NCI-H748 (cell line): ENCODE measurements around the gene CCP110.
"Not testable (repeated sequence)": the region's sequence is repeated elsewhere in the genome, so short reads cannot be mapped to it uniquely, and the experiment has no call there.

ENCODE experiments used
- DNase-seq: peaks from one replicate; lab custom pipeline; 2025; ENCODE audit not compliant: unreplicated experiment; lab: John Stamatoyannopoulos, UW

Gene CCP110

DNA sequence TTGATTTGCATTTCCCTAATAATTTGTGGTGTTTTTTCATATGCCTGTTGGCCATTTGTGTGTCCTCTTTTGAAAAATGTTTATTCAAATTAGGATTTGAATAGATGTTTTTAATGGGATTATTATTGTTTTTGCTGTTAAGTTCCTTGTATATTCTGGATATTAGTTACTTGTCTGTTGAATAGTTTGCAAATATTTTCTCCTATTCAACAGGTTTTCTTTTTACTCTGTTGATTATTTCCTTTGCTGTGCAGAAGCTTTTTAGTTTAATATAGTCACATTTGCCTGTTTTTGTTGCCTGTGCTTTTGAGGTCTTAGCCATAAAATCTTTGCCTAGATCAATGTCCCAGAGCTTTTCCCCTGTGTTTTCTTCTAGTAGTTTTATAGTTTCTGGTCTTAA lies 11.4 kb upstream of the CCP110 start:
- no peak for DNase-seq

DNA sequence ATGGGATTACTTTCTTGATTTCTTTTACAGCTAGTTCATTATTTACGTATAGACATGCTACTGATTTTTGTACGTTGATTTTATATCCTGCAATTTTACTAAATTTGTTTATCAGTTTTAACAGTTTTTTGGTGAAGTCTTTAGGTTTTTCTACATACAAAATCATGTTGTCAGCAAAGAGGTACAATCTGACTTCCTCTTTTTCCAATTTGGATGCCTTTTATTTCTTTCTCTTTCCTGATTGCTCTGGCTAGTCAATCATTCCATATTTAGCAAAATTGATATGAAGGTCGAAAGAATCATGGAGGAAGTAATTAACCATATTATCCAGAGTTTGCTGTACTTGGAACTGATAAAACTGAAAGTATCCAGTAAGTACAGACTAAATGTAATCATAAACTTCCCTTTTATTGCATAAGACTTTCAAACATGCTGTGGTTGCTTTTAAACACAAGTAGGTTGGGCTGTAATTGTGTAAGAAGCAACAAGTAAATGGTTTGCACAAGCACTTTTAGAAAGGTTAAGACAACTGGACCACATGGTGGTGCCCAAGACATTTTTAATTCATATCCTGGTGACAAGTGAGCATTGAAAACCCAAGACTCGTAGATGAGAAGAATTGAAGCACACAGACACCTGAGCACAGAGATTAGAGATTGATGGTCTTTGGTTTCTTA lies 10.2 kb upstream of the CCP110 start:
- DNase-seq = no peak

DNA sequence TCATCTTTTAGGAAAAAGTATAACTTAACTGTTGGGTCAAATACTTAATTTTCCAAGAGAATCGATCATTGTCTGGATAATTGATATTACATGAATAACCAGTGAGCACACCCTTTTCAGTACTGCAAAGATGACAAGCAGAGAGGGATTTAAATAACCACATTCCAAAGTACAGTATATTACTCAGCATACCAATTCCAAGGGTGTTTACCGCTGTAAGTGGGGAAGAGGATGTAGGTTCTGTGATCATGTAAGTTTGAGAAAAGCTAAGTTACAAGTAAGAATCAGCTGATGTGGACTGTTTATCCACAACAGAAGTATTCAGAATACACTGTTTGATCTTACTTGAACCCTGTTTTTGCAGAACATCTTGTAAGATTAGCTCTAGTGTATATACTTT lies 8.0 kb upstream of the CCP110 start:
- no peak for DNase-seq

DNA sequence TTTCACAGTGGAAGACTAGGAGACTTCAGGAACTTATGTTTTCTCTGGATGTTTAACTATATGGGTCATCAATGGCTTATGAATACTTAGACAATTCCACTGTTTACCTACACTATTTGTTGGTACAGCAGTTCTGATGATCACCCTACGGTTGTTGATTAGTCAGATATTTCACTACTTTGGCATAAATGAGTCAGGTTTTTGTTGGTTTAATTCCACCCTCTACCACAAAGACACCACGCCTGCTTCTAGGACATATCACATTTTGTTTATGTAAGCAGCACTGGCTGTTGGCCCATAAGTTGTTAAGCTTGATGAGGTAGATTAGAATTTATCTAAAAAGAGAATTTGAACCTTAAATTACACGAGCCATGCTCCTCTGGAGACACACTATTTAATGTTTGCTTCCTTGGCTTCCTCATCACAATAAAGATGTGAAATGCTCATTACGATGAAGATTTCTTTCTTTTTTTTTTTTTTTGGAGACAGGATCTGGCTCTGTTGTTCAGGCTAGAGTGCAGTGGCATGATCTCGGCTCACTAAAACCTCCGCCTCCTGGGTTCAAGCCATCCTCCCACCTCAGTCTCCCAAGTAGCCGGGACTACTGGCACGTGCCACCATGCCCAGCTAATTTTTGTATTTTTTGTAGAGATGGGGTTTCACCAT lies 6.2 kb upstream of the CCP110 start:
- DNase-seq = no peak

DNA sequence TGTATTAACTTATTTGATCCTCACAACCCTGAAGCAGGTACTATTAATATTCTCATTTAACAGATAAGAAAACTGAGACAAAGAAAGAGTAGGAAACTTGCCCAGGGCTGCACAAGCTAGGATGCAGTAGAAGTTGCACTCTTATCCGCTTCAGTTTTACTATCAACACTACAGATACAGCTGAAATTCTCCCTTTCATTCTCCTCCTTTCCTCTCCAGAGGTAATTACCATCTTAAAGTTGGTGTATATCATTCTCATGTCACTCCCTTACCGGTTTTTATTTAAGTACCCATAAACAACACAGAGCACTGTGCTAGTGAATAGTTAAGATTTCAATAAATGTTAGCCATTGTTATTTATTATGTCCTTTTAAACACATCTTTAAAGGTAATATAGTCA lies 5.4 kb upstream of the CCP110 start:
- no peak for DNase-seq

DNA sequence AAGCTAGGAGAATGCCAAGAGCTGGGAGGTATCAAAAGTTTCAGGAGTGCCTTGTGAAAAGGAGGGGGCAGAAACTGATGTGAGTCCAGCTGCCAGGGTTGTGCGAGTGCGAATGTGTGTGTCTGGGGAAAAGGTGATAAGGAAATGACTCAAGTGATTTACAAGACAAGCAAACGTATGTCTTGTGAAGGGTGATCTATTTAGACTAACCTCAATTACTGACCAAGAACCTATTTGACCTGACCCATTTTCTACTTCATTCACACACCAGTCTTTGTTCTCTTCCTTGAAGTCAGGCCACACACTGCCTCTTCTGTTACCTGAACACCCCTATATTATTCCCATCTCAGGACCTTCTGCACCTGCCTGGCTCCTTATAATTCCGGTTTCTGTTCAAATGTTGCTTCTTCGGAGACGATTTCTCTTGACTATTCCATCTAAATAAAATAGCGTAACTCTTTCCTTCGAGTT lies 2.8 kb upstream of the CCP110 start:
- no peak for DNase-seq

DNA sequence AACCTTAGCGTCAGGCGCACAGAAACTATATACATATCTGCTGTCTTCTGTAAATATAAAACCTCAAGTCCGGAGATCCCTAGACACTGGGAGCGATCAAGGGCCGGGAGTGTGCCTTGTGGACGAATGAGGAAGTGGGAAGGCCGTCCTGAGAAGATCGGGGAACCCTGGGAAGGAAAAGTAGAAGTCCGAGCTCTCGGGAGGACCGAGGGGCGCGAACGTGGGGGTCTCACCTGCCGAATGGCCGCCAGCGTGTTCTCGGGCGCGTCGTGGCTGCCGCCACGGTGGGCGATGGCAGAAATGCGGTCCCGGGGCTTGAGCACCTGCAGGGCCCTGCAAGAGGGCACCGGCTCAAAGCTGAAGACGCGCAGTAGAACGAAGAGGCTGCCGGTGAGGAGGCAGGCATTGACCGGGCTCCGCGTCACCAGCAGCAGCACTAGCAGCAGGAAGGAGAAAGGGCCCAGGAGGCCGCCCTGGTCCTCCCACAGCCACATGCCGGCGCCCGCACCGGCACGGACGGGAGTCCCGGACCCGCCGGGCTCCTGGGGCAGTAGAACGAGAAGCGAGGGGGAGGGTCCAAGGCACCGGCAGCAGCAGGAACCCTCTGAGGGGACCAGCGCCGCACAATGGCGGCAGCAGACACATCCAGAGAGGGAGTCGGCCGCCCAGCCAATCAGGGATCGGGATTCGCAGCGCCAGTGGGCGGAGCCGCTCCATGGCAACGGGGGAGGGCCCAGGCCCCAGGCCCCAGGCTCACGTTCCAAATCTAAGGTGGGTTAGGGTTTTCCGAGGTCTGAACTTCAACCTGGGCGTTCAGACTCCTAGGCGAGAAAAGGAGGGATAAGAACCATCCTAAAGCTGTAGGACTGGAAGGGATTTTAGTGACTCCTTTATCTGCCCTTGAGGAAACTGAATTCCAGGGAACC lies 2.0 kb upstream of the CCP110 start, which contains the start of gene GDE1:
TSS of gene GDE1 (minus strand) at position 628 of the 926 bp plus-strand sequence. CDS start at position 494, 134 bp downstream.
- DNase-seq = peak; percentile 93

DNA sequence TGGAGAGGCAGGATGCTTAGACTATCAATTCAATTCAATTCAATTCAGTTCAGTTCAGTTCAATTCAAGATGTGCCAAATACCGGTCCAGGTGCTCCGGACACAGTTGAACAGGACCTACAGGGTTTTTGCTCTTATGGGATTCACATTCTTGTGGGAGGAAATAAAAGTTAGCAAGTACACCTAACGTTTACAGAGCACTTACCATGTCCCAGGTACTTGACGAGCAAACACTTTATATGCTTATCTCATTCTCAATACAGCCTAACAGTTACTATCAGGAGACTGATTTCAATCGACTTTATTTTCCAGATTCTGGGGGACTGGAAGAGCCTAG lies 1.4 kb upstream of the CCP110 start:
- peak; percentile 29 for DNase-seq

DNA sequence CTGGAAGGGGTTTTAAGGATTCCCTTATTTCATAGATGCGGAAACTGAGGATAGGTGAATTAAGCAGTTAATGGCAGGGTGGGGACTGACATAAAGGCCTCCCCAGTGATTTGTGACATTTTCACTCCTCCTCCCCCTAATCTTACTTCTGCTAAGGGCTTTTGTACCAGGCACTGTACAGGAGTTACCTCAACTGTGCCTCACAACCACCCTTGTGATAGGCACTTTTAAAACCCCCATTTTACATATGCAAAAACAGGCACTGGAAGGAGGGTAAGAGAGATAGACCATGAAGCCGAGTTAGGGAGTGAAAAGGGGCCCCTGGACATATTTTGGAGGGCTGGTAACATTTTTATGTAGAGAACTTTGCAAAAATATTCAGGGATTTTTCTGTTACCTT lies 982 bp upstream of the CCP110 start:
- DNase-seq = no peak

DNA sequence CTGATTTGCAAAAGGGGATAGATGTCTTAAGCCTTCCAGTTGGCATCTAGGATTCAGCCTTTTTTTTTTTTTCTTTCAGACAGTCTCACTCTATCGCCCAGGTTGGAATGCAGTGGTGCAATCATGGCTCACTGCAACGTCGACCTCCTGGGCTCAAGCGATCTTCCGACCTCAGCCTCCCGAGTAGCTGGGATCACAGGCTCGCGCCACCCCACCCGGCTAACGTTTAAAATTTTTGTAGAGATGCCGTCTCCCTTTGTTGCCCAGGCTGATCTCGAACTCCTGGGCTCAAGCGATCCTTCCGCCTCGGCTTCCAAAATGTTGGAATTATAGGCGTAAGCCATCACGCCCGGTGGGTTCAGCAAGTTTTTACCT lies 571 bp upstream of the CCP110 start:
- no peak for DNase-seq

DNA sequence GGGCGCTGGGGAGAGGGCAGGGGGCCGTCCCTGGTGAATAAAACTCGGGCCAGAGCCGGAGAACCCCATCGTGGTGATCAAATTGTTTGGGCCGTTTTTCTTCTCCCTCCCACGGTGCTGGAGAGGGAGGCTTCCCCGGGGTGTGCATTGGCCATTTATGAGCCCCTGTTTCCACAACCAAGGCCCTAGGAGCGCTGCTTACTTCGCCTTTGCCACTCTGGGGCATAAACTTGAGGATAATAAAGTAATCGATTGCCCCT lies 544 bp downstream of the CCP110 start:
- peak; percentile 25 for DNase-seq

DNA sequence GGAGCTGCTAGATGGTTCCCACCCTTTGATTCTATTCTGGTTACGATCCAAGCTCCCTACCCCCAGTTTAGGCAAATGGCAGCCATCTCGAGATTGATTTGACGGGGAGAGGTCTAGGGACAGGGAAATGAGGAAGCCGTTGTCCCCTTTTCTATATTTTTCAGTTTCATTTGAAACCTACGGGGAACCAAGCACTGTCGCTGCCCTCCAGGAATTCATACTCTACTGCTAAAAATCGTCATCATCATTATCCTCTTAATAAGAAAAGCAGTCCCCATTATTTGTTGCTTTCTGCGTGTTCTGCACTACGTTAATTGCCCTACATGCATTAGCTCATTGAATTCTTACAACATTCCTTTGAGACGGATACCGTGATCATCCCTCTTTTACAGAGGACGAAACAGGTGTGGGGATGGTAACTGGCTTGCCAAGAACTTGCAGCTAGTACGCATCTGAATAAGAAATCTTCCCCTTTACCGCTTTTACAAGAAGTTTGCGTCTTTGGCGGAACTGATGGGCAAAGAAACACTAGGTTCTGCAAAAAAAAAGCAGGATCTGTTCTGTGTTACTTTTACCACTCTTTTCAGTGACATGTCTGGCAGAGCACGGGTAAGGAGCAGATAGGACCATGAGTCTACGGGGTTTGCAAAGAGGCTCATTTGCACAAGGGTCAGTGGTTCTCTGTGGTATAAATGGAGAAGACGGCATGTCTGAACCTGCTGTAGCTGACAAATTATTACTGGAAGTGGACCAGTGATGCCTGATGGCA lies 1.1 kb downstream of the CCP110 start:
- peak; percentile 28 for DNase-seq

DNA sequence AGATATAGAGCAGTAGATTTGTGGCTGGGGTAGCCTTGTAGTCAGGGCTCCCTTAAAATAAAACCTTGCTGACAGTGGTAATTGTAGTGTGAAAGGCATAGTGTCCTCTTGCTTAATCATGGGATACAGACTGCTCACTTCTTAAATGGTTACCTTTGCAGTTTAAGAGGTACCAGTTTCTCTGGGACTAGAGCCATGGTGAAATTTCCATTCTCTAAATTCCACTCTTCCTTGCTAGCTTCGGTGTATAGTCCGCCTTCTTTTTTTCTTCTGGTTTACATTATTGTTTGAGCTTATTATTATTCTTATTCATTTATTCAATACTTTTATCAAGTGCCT lies 1.6 kb downstream of the CCP110 start:
- DNase-seq = no peak

DNA sequence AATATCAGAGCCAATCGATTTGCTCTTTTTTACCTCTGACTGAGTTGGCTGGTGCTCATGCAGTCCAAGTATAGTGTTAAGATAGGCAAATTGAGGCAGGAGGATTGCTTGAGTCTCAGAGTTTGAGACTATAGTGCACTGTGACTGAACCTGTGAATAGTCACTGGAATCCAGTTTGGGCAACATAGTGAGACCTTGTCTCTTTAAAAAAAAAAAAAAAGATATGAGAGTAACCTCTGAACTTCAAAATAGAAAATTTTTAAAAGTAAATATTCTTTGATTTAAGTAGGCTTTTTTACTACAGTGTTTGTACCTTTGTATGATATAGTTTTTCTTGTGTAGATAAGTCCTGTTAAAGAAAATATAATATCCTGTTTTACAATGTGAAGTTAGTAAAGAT lies 3.4 kb downstream of the CCP110 start:
- DNase-seq = no peak

DNA sequence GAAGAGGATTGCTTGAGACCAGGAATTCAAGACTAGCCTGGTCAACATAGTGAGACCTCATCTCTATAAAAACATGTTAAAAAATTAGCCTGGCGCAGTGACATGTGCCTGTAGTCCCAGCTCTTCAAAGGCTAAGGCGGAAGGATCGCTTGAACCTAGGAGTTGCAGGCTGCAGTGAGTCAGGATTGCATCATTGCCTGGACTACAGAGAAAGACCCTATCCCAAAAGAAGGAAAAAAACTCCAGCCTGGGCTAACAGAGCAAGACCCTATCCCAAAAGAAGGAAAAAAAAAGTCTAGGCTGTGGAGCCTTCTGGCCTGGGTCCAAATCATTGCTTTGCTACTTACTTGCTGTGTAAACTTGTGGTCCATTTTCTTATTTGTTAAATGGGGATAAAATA lies 4.9 kb downstream of the CCP110 start:
- no peak for DNase-seq

DNA sequence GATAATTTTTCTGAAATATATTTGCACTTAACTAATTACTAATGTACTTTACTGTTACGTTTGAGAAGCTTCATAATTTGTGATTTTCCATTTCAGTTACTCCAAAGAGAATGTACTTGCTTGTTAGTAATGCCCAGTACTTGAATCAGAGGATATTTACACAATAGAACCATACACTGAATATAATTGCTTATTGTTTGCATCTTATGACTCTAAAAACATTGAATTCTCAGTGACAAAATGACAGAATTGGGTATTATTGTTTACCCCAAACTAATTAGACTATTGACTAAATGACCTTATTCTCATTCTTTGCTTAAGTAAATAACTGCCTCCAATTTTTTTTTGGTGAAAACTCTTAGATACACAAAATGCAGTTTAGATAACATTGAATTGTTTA lies 8.9 kb downstream of the CCP110 start:
- DNase-seq = no peak

DNA sequence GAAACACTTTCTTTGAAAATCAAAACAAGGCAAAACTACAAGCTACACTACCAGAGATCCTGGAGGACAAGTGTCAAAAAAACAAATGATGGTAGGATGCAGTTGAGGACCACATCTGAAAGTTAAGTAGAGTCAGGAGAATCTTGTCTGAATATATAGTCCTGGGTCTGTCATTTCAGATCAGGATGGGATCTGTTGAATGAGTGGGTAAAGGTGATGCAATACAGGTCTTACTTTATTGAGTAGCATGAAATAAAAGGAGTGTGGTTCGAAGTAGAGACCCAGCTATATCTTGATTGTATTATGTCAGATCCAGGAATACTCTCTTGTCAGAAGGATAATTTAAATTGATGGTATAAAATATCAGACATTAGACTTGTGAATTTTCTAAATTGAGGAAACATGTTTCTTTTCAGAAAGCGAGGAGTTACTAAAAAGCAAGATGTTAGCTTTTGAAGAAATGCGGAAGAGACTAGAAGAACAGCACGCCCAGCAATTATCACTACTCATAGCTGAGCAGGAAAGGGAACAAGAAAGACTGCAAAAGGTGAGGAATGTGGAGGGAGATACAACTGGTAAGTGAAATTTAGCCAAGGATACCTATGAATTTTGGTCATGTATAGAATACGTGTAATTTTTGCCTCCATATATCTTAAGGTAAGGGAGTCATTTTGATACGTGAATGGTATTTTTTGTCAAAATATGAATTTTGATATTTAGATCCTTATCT lies 16.7 kb downstream of the CCP110 start:
- no peak for DNase-seq

DNA sequence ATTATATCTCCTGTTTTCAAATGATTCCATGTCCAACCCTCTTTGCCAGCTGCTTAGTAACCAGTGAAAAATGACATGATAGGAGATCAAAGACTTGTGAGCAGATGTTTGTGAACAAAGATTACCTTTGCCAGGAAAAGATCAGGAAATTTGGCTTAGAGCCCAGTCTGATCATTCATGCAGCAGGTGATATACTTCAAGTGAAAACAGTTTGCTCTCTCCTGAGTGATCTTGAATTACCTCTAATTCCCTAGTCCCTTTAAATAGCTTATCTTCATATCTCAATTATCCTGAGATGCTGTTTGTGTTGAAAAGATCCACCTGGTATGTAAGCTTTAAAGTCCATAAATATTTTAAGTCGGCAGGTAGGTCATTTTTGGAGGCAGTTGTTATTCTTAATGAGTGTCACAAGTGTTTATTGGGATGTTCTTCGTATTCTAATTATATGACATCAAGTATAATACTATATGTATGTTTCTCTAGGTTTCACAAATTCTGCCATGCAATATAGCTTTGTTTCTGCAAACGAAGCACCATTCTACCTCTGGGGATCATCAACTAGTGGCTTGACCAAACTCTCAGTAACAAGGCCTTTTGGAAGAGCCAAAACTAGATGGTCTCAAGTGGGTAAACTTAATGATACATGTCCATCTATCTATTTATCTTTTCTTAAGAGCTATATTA lies 18.5 kb downstream of the CCP110 start:
- peak; percentile 90 for DNase-seq

DNA sequence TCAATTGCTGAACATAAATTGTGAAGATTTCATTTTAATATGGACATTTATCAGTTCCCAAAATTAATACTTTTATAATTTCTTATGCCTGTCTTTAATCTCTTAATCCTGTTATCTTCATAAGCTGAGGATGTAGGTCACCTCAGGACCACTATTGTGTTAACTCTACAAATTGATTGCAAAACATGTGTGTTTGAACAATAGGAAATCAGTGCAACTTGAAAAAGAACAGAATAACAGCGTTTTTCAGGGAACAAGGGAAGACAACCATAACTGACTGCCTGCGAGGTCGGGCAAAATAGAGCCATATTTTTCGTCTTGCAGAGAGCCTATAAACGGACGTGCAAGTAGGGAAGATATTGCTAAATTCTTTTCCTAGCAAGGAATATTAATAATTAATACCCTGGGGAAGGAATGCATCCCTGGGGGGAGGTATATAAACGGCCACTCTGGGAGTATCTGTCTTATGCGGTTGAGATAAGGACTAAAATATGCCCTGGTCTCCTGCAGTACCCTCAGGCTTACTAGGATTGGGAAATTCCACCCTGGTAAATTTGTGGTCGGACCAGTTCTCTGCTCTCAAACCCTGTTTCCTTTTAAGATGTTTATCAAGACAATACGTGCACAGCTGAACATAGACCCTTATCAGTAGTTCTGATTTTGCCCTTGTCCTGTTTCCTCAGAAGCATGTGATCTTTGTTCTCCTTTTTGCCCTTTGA lies 19.7 kb downstream of the CCP110 start:
- DNase-seq = not testable (repeated sequence)

DNA sequence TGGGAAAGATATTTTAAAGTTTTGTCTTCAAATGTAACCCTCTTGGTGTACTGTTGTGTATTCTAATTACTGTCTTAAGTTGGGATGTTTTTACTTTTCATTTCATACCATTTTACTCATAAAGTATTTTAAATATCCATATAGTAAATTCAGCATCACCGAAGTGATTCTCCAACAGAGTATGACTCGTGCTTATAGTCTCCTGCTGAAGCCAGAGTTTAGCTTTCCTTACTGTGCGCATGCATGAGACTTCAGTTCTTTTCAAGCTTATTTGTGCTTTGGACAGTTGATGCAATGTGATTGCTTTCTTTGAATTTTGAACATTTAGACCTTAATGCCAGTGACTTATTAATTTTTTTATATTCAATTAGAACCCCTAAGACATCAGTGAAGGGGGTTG lies 24.4 kb downstream of the CCP110 start:
- DNase-seq = no peak
